Sigmoid colon (tissue), 7 donors: ENCODE measurements around the gene DSE. TPM values are rescaled to one million over a fixed set of nuclear protein-coding genes. Genes with fewer than 3 reads are reported as not detected.

Experiments
- DNase-seq: peaks from one replicate; pipeline ENCODE4 v3.0.0-alpha.2; 2019
- H3K27ac ChIP-seq, 4 donors: fragments of 200-600 bp; sonication (generic); one replicate each; pipeline ENCODE4 v1.5.1; 2016 to 2019; ENCODE audit warnings: mild to moderate bottlenecking in 1 of 4
- H3K27me3 ChIP-seq, 3 donors: fragments of 200-600 bp; sonication (generic); one replicate each; pipeline ENCODE4 v1.5.1; 2019; ENCODE audit warnings: mild to moderate bottlenecking in 1 of 3
- H3K36me3 ChIP-seq, 4 donors: fragments of 200-600 bp; sonication (generic); one replicate each; pipeline ENCODE4 v1.5.1; 2016 to 2019
- H3K4me1 ChIP-seq, 4 donors: fragments of 200-600 bp; sonication (generic); one replicate each; pipeline ENCODE4 v1.5.1; 2017 to 2019
- H3K4me3 ChIP-seq, 4 donors: fragments of 200-600 bp; sonication (generic); one replicate each; pipeline ENCODE4 v1.5.1; 2017 to 2019; ENCODE audit warnings: mild to moderate bottlenecking in 2 of 4, moderate library complexity in 1 of 4
- H3K9me3 ChIP-seq, 4 donors: fragments of 200-600 bp in 3 of 4; sonication (generic) in 3 of 4; one replicate each; pipeline versions ENCODE4 v1.5.1 to v1.6.1; 2013 to 2019
- CTCF ChIP-seq, 4 experiments: fragments of 450-650 bp in 3 of 4; fragments of 200-600 bp in 1 of 4; IDR thresholded peaks; one replicate each; pipeline ENCODE4 v1.5.1; 2016 to 2019; ENCODE audit warnings: antibody characterized with exemption in 4 of 4, mild to moderate bottlenecking in 3 of 4, moderate library complexity in 2 of 4
- EP300 ChIP-seq, 4 donors: sonication (generic); formaldehyde crosslinking; IDR thresholded peaks; one replicate each; pipeline ENCODE4 v1.6.1; 2017; ENCODE audit warnings: antibody characterized with exemption in 4 of 4
- POLR2A ChIP-seq, 2 donors: fragments of 450-650 bp; IDR thresholded peaks; one replicate each; pipeline ENCODE4 v1.6.1; 2016; ENCODE audit warnings: antibody characterized with exemption in 2 of 2, mild to moderate bottlenecking in 2 of 2, moderate library complexity in 2 of 2
- POLR2AphosphoS5 ChIP-seq, 4 donors: sonication (generic); formaldehyde crosslinking; IDR thresholded peaks; one replicate each; pipeline ENCODE4 v1.6.1; 2017; ENCODE audit warnings: antibody characterized with exemption in 4 of 4
- whole genome bisulfite sequencing, 2 donors: extraction: QIAGEN DNeasy Blood & Tissue Kit; methylation state at CpG; one replicate each; pipeline ENCODE4 v1.1.7; 2013; 5-methylcytosine and 5-hydroxymethylcytosine counted together
- intact Hi-C: fragments of 100-400 bp; cut with DNase I; formaldehyde crosslinking; loops from one replicate; pipeline ENCODE4 v1.15.1; 2023
- polyA plus RNA-seq, 3 donors: library from polyadenylated mRNA; stranded (reverse); fragments of 200-250 nt; gene quantifications; one replicate each; pipeline ENCODE4 v1.2.3, GENCODE V29; 2013
- total RNA-seq, 4 donors: library from RNA; depleted of rRNA; stranded (reverse); fragments of >200 nt; gene quantifications; one replicate each; pipeline ENCODE4 v1.1.0, GENCODE V29; 2016
- donor health status: healthy with polysubstance abuse.
- donor health status: Bipolar disorder and iron deficiency.
- donor health status: healthy.

DSE gene
- total and polyA plus RNA-seq, 7 donors, result 2.5 to 29.5 (median 17.9) TPM

GRCh38 chr6:116359835-116360234, 10.9 kb upstream of the DSE start:
- TF ChIP-seq POLR2AphosphoS5 (IDR thresholded peaks at IDR 0.05), result no peak
- TF ChIP-seq CTCF (IDR thresholded peaks at IDR 0.05), result no peak
- no peak for TF ChIP-seq POLR2A (IDR thresholded peaks at IDR 0.05)
- no peak for TF ChIP-seq EP300 (IDR thresholded peaks at IDR 0.05)
- no peaks in the 10 kb centered on the region for H3K9me3 ChIP-seq
- intact Hi-C loops, result no loop called here
- H3K27me3 ChIP-seq, result no peaks in the 10 kb centered on the region
- DNase-seq, result no peak
- H3K36me3 ChIP-seq, result no peaks in the 10 kb centered on the region
- no peak overlapping the region for H3K27ac ChIP-seq
- WGBS, 2 donors, result 95 to 97% methylated on average over 2 of the region's 2 CpGs
- H3K4me3 ChIP-seq, result no peak overlapping the region
- H3K4me1 ChIP-seq, result no peaks in the 10 kb centered on the region

GRCh38 chr6:116362276-116362675, 8.5 kb upstream of the DSE start:
- Histone ChIP-seq H3K27ac (no peak overlapping the region), H3K27me3 (no peaks in the 10 kb centered on the region), H3K4me3 (no peak overlapping the region), H3K36me3 (no peaks in the 10 kb centered on the region), H3K4me1 (no peaks in the 10 kb centered on the region), H3K9me3 (no peaks in the 10 kb centered on the region)
- WGBS, 2 donors, result 43 to 59% methylated on average over 2 of the region's 2 CpGs
- no peak for TF ChIP-seq CTCF (IDR thresholded peaks at IDR 0.05)
- no peak for TF ChIP-seq EP300 (IDR thresholded peaks at IDR 0.05)
- TF ChIP-seq POLR2A (IDR thresholded peaks at IDR 0.05), result no peak
- no peak for TF ChIP-seq POLR2AphosphoS5 (IDR thresholded peaks at IDR 0.05)
- no peak for DNase-seq
- intact Hi-C loops, result no loop called here

- H3K27me3 ChIP-seq, result no peaks in the 10 kb centered on the region
Measured at GRCh38 chr6:116363759-116364158, 7.0 kb upstream of the DSE start.

GRCh38 chr6:116364321-116364720, 6.4 kb upstream of the DSE start:
- no peak for DNase-seq
- TF ChIP-seq EP300 (IDR thresholded peaks at IDR 0.05) (no peak), POLR2AphosphoS5 (IDR thresholded peaks at IDR 0.05) (no peak), POLR2A (IDR thresholded peaks at IDR 0.05) (no peak), CTCF (IDR thresholded peaks at IDR 0.05) (no peak)
- no peak overlapping the region for H3K4me3 ChIP-seq
- H3K36me3 ChIP-seq, result no peaks in the 10 kb centered on the region
- H3K27me3 ChIP-seq, result no peaks in the 10 kb centered on the region
- H3K4me1 ChIP-seq, result peaks cover 0 to 1% (median 0%) of the 10 kb centered on the region in 4 donors
- H3K9me3 ChIP-seq, result no peaks in the 10 kb centered on the region
- intact Hi-C loops, result no loop called here
- WGBS, 2 donors, result 25 to 57% methylated on average over 2 of the region's 2 CpGs
- H3K27ac ChIP-seq, result no peak overlapping the region

More at GRCh38 chr6:116363759-116364158, 7.0 kb upstream of the DSE start:
- intact Hi-C loops, result no loop called here
- DNase-seq, result no peak
- Histone ChIP-seq H3K4me1 (no peaks in the 10 kb centered on the region), H3K9me3 (no peaks in the 10 kb centered on the region), H3K36me3 (no peaks in the 10 kb centered on the region), H3K4me3 (no peak overlapping the region), H3K27ac (no peak overlapping the region)
- no peak for TF ChIP-seq POLR2A (IDR thresholded peaks at IDR 0.05)
- TF ChIP-seq EP300 (IDR thresholded peaks at IDR 0.05), result no peak
- TF ChIP-seq POLR2AphosphoS5 (IDR thresholded peaks at IDR 0.05), result no peak

- no peaks in the 10 kb centered on the region for H3K9me3 ChIP-seq
- H3K27me3 ChIP-seq, result no peaks in the 10 kb centered on the region
- no peak overlapping the region for H3K4me3 ChIP-seq
- intact Hi-C loops, result no loop called here
- no peaks in the 10 kb centered on the region for H3K36me3 ChIP-seq
- 89 to 95% methylated on average over 2 of the region's 2 CpGs for WGBS, 2 donors
- peaks cover 0 to 9% (median 6%) of the 10 kb centered on the region in 4 donors for H3K4me1 ChIP-seq
- no peak overlapping the region for H3K27ac ChIP-seq
- TF ChIP-seq EP300 (IDR thresholded peaks at IDR 0.05), result no peak
- DNase-seq, result no peak
Measured at GRCh38 chr6:116365743-116366142, 5.0 kb upstream of the DSE start.

- TF ChIP-seq POLR2A (IDR thresholded peaks at IDR 0.05) (no peak), CTCF (IDR thresholded peaks at IDR 0.05) (no peak), POLR2AphosphoS5 (IDR thresholded peaks at IDR 0.05) (no peak), EP300 (IDR thresholded peaks at IDR 0.05) (no peak)
- no peaks in the 10 kb centered on the region for H3K9me3 ChIP-seq
- no peaks in the 10 kb centered on the region for H3K27me3 ChIP-seq
- intact Hi-C loops, result no loop called here
- no peak for DNase-seq
- H3K36me3 ChIP-seq, result no peaks in the 10 kb centered on the region
- H3K27ac ChIP-seq, result no peak overlapping the region
- 93 to 95% methylated on average over 6 of the region's 6 CpGs for WGBS, 2 donors
- peaks cover 0 to 10% (median 6%) of the 10 kb centered on the region in 4 donors for H3K4me1 ChIP-seq
- no peak overlapping the region for H3K4me3 ChIP-seq
Measured at GRCh38 chr6:116366740-116367275, 3.9 kb upstream of the DSE start.
